HG03039 (cell line): ENCODE results near the gene PRTG.
"Not testable (repeated sequence)": the region's sequence is repeated elsewhere in the genome, so short reads cannot be mapped to it uniquely, and the experiment has no call there.

Source experiments
- ATAC-seq: cut with Tn5 transposase; IDR thresholded peaks from one replicate; pipeline ENCODE4 v1.9.1; 2021; ENCODE audit warnings: mild to moderate bottlenecking, moderate library complexity; ENCODE audit not compliant: unreplicated experiment

The PRTG gene

GRCh38 chr15:55742927-55743728 lies at the start of gene PRTG:
Gene PRTG, minus strand, starts transcription at chr15:55743152. Its CDS starts 221 bp downstream, at chr15:55742931.
- ATAC-seq: no peak

- no peak for ATAC-seq
Measured at GRCh38 chr15:55791551-55792400, 48.8 kb upstream of the PRTG start.

DNA sequence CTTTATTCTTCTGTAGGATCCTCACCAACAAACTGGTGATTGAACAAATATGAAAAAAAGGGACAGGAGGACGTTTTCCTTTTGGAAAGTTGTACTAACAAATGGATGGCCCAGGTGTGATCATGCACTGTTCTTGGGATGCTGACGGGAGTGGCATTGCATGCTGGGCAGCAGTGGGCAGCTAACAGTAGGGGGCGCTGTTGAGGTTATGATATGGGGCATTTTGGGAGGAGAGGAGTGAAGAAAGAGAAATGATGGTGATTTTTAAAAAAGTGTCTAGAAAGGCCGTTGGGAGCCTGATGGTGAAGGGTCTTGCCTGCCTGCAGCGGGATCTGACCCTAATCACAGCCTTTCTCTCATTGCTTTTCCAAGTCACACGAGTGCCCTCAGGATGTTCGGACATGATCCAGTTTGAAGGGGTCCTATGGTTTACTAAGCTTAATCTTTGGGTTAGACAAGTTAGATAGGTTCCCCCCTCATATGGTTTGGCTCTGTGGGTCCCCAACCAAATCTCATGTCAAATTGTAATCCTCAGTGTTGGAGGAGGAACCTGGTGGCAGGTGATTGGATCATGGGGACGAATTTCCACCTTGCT lies 46.2 kb upstream of the PRTG start:
- ATAC-seq: no peak

- ATAC-seq: no peak
Measured at GRCh38 chr15:55786341-55786740, 43.4 kb upstream of the PRTG start.

- not testable (repeated sequence) for ATAC-seq
Measured at GRCh38 chr15:55785593-55785992, 42.6 kb upstream of the PRTG start.

GRCh38 chr15:55784286-55784685 lies 41.3 kb upstream of the PRTG start:
- ATAC-seq: no peak

DNA sequence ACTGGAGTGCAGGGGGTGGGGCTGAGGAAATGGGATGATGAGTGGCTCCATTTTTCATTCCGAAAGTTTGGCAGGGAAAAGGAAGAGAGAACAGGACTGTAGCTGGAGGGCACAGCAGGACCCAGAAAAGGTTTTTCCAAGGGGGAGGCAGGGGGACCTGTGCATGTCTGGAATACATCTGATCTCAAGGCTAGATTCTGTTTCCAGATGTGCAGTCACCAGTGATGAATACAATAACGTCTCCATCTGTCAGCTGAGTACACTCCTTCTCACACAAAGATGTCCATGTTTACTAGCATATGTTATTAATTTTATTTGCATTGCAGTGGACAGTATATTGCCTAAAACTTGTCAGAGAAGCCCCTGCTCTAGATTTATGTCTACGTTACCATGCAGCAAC lies 39.9 kb upstream of the PRTG start:
- no peak for ATAC-seq

GRCh38 chr15:55780292-55780691 lies 37.3 kb upstream of the PRTG start:
- ATAC-seq: no peak

DNA sequence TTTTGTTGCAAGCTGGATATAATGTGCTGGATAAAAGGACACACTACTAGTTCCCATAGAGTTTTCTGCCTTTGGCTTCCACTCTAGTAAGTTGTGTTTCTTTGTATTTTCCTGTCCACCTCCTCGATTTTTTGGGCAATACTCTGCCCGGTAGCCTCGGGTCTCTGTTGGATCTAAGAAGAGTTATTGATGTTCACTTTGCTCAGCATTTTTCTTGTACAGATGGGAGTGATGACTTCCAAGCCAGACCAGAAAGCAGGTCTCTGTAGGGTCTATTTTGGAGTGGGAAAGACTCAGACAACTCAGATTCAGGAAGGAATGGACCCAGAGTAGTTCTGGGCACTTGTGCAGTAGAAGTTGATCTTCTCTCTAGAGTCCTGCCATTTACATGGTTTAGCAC lies 36.0 kb upstream of the PRTG start:
- ATAC-seq: no peak

GRCh38 chr15:55775316-55775715 lies 32.4 kb upstream of the PRTG start:
- ATAC-seq: no peak

DNA sequence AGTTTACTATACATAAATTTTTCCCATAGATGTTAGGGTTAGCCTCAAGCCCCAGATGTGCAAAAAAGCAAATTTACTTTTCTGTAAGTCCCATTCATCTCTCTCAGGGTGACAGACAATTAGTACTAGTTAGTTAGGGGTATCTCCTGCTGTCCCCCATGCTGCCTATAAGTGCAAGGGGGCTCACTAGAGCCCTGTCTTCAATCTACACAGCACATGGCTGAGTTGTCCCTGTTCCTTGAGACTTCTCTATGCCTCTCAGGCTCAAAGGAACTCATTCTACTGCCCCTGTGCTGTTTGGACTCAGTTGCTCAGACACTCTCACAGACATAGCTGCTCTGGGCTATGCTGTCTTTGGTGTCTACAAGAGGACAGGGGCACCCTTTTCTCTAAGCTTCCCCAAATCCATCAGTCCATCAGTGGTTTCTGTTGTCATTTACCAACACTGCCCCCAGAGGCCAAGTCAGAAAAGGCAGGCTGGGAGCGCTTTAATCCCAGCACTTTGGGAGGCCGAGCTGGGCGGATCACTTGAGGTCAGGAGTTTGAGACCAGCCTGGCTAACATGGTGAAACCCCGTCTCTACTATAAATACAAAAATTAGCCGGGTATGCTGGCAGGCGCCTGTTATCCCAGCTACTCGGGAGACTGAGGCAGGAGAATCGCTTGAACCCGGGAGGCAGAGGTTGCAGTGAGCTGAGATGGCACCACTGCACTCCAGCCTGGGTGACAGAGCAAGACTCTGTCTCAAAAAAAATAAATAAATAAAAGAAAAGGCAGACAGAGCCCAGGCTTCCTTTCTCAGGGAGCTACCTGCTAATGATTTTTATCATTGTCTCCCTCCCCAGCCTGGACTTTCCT lies 31.4 kb upstream of the PRTG start:
- peak; percentile 61 for ATAC-seq

DNA sequence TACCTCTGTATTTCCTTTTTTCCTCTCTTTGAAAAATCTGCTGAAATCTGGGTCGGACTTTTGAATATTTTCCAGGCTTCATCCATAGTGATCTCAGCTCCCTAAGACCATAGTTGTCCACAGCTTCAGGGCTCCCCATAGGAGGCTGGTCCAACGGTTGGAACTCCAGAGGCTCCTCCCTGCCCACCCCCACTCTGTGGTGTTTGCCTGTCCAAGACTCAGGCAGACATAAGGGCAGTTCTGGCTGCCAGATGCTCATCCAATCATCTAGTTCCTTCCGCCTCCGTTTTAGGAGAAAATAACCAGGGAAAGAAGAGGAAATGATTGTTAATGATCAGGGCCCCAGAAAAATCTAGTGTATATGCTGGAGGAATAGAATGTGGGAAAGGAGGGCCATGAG lies 27.9 kb upstream of the PRTG start:
- ATAC-seq: no peak

GRCh38 chr15:55770261-55770660 lies 27.3 kb upstream of the PRTG start:
- ATAC-seq: no peak

DNA sequence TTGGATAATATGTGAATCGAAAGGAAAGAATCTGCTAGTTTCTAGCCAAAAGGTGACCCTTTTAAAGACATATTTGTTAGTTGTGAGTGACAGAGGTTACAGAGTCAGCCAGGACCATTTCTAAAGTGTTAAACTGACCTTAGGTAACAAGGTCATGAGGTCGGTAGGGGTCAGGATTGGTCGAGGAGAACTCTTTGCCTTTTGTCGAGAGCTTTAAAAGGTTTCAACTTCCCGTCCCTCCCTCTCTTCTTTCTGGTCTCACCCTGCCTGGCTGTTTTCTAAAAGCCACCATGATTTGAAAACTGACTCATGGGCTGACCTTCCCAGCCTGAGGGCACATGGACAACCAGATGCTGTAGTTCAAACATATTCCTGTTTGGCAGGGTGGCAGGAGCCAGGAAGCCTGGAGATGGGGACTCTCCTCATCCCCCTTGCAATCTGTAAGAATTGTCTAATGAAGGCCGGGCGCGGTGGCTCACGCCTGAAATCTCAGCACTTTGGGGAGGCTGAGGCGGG lies 25.8 kb upstream of the PRTG start:
- ATAC-seq: no peak

DNA sequence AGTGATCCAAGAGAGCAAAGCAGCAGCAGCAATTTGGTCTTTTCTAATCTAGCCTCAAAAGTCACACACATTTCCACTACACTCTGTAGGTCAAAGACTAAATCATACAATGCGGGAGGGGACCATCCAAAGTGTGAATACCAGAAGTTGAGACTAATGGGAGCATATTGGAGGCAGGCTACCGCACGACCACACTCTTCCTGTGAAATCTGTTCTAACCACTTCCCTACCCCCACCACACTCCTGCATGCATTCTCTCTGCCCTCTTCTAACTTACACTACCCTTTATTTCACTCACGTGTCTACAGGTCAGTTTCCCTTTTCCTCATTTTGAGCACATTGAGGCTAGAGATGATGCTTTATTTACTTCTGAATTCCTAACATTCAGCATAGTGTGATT lies 23.7 kb upstream of the PRTG start:
- no peak for ATAC-seq

- no peak for ATAC-seq
Measured at GRCh38 chr15:55764398-55764797, 21.4 kb upstream of the PRTG start.

DNA sequence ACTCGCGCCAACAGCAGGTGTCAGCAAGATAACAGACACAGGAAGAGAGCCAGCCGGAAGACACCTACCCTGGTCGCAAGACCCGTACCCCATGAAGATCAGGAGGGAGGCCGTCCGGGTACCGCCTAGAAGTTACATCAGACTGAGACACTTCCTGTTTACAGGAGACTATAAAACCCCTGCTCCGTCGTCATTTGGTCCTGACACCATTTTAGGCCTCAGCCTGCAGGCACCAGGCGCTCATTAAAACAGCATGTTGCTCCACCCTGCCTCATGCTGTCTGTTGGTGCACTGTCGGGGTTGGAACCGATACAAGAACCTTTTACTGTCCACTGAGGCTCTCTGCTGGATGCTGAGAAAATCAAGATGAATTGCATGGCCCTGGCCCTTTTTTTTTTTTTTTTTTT lies 15.6 kb upstream of the PRTG start:
- no peak for ATAC-seq

DNA sequence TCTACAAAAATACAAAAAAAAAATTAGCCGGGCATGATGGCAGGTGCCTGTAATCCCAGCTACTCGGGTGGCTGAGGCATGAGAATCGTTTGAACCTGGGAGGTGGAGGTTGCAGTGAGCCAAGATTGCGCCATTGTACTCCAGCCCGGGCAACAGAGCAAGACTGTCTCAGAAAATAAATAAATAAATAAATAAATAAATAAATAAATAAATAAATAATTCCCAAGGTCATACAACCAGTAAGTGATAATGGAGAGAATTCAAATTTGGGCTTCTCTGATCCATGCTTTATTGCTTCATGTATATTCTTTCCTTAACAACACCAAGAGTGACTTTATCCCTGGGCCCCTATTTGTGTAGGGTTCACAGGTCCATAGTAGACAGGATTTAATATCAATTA lies 10.5 kb upstream of the PRTG start:
- not testable (repeated sequence) for ATAC-seq

GRCh38 chr15:55750706-55751105 lies 7.8 kb upstream of the PRTG start:
- no peak for ATAC-seq
